Umbilical cord (tissue), 2 donors: Measurements from ENCODE around the gene MPPED1. TPM values are rescaled to one million over a fixed set of nuclear protein-coding genes. Genes with fewer than 3 reads are reported as not detected.

Source experiments
- DNase-seq: peaks from one replicate; pipeline ENCODE4 v3.0.0-alpha.2; 2015; ENCODE audit warnings: low spot score
- total RNA-seq: library from RNA; depleted of rRNA; stranded (reverse); fragments of >200 nt; gene quantifications from one replicate; pipeline ENCODE4 v1.2.3, GENCODE V29; 2014; ENCODE audit warnings: low replicate concordance; ENCODE audit not compliant: insufficient read depth

MPPED1 gene
- total RNA-seq, 1 donor from 2014 or later: 1.9 TPM

DNA sequence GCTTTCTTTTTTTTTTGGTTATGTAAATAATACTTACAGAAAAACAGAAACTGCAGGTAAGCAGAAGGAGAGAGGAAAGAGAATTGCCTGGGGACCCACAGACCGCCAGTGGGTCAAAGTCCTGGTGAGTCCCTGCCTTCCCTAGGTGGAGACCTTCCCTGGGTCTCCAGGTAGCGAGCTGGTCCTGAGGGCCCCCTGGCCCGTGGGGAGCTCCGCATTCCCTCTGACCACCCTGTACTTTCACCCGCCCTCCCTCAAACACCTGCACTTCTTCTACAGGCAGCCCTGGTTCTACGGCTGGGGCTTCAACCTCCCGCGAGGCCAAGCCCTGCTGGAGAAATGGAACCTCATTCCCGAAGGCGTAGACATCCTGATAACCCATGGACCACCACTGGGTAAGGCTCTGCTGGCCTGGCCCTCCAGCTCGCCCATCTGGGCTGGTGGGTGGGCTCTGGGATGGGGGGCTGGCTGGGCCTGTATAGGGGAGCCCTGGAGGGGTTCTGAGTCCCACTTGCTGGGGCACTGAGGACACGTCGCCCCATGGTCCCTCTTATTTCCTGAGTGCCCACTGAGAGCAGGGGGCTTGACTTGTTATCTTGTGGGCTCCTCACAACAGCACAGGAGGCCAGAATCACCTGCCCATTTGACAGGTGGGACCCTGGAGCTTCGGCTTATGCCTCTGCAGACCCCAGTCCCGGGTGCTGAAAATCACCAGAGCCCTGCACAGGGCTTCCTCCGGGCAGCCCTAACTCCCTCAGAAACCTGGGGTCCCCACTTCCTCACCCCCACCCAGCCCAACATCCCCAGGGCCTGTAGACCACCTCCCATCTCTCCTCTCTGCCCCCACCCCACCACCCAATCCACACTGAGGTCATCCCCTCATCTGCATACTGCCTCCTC lies 86.4 kb downstream of the MPPED1 start:
- DNase-seq: no peak

GRCh38 chr22:43498856-43499253 lies 87.0 kb downstream of the MPPED1 start:
- no peak for DNase-seq

DNA sequence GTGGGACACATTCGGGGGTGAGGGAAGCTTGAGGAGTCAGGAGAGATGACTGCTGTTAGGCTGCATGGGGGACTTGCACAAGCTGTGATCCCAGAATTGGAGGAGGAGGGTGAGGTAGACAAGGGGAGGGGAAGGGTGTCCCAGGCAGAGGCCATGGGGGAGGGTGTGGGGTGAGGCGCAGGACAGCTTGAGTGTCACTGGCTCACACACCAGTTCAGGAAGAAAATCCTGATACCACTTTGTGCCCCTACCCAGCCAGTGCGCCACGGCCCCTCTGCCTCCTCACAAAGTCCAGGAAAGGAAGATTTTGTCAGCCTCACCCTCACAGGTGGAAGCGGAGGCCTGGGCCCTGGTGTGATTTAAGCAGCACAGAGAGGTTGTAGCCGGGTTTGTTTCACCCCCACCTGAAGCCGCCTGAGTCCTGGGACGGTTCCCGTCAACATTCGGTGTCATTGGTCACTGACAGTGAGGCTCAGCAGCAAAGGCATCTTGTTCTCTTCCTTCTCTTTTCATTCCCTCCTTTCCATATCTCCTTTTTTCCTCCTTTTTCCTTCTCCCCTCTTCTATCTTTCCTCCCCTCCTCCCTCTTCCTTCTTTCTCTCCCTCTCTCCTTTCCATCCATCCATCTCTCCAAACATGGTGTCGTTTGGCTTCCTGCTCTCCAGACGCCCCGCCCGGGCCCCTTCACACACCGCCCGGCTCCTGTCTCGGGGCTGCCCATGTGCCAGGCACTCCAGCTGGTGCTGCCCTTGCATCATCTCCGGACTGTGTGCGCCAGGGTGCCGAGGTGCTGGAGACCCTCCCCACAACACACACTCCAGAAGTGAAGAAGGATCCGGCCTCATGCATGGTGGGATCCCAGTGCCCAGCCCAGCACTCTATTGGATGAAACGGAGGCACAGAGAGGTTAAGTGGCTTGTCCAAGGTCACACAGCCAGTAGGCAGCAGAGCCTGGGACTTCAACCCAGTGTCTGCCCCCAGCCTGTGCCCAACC lies 89.3 kb downstream of the MPPED1 start:
- DNase-seq: no peak

DNA sequence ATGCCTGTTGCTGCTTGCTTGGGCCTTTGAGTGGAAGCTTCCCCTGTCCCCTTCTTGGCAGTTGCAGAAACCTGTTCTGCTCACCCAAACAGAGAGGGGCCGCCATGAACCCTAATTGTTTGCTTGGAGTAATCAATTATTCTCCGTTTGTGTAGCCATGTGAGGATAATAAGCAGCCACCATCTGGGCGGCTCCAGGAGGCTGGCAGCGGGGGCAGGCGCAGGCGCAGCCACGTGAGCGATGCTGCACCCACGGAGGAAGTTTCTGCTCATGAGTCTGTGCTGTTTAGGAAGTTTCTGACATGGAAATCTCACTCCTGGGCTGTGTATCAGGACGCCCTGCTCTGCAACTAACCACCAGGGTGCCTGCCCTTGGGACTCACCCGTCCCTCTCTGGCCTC lies 90.1 kb downstream of the MPPED1 start:
- DNase-seq: no peak

DNA sequence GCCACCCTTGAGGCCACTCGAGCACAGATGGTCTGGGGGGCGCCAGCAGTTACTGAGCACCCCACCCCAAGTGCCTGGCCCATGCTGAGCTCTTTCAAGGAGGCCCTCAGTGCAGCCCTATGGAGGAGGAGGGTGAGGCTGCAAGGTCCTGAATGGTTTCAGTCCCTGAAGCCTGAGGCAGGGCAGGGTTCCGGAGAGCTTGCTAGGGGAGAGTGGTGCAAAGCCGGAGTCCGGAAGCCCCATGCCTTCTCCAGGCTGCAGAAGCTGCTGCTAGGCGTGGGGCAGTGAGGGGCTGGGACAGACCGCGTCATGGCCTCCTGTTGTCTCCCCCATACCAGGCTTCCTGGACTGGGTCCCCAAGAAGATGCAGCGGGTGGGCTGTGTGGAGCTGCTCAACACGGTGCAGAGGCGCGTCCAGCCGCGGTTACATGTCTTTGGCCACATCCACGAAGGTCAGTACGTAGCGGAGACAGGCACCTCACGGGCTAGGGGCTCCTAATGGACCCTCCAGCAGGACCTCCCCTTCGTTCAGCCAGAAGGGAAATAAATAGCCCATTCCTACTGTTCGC lies 90.6 kb downstream of the MPPED1 start:
- no peak for DNase-seq

DNA sequence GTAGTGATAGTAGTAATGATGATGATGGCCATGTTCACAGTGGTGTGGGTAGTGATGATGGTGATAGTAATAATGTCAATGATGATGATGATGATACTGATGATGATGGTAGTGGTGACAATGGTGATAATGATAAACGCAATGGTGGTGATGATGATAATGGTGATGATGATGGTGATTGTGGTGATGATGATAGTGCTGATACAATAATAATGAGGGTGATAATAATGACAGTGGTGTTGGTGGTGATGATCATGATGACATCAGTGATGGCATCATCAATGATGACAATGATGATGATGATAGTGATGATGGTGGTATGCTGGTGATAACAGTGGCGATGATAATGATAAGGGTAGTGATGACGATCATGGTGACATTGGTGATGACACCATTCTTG lies 92.3 kb downstream of the MPPED1 start:
- DNase-seq: no peak

DNA sequence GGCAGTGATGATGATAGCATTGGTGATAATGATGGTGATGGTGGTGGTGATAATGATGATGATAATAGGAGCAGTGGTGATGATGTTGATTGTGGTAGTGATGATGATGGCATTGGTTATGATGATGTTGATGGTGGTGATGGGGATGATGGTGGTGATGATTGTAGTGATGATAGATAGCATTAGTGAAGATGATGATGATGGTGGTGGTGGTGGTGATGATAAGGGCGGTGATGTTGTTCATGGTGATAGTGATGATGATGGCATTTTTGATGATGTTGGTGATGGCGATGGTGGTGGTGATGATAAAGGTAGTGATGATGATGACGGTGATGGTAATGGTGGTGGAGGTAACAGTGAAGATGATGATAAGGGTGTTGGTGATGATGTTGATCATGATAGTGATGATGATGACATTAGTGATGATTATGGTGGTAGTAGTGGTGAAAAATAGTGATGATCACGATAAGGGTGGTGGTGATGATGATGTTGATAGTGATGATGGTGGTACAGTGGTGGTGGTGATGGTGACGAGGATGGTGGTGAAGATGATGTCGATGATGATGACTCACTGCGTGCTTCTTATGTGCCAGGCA lies 93.0 kb downstream of the MPPED1 start:
- no peak for DNase-seq

- no peak for DNase-seq
Observed at GRCh38 chr22:43505423-43505822, 93.6 kb downstream of the MPPED1 start.

- DNase-seq: no peak
Observed at GRCh38 chr22:43505896-43506295, 94.1 kb downstream of the MPPED1 start.

DNA sequence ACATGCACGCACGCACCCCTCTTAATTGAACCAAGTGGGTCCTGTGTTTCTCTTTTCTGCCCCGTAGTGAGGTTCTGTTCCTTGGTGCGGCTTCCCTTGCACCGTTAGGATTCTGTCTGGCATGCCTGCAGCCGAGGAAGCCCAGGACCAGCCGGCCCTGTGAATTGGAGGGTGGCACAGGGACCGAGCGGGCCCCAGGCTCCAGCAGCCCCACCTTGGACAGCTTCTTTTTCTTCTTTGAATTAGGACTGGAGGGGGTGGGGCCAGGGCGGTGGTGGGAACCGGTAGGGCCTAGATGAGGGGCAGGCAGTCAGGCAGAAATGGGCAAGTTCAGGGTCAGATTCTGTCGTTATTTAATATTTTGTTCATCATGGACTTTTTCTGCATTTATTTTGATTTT lies 94.7 kb downstream of the MPPED1 start:
- DNase-seq: no peak

- DNase-seq: no peak
Observed at GRCh38 chr22:43507235-43507634, 95.4 kb downstream of the MPPED1 start.

DNA sequence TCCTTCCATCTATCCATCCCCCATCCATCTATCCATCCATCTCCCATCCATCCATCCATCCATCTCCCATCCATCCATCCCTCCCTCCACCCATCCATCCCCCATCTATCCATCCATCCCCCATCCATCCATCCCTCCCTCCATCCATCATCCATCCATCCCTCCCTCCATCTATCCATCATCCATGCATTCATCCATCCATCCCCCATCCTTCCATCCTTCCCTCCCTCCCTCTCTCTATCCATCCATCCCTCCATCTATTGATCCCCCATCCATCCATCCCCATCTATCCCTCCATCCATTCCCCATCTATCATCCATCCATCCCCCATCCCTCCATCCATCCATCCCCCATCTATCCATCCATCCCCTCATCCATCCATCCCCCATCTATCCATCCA lies 96.7 kb downstream of the MPPED1 start:
- no peak for DNase-seq

DNA sequence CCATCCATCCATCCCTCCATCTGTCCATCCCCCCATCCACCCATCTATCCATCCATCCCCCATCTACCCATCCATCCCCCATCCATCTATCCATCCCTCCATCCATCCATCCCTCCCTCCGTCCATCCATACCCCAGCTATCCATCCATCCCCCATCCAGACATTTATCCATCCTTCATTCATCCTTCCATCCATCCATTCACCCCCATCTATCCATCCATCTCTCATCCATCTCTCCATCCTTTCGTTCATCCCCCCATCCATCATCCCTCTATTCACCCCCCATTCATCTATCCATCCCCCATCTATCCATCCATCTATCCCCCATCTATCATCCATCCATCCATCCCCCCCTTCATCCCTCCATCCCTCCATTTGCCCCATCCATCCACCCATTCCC lies 97.5 kb downstream of the MPPED1 start:
- no peak for DNase-seq

GRCh38 chr22:43510281-43511070 lies 98.7 kb downstream of the MPPED1 start:
- no peak for DNase-seq

DNA sequence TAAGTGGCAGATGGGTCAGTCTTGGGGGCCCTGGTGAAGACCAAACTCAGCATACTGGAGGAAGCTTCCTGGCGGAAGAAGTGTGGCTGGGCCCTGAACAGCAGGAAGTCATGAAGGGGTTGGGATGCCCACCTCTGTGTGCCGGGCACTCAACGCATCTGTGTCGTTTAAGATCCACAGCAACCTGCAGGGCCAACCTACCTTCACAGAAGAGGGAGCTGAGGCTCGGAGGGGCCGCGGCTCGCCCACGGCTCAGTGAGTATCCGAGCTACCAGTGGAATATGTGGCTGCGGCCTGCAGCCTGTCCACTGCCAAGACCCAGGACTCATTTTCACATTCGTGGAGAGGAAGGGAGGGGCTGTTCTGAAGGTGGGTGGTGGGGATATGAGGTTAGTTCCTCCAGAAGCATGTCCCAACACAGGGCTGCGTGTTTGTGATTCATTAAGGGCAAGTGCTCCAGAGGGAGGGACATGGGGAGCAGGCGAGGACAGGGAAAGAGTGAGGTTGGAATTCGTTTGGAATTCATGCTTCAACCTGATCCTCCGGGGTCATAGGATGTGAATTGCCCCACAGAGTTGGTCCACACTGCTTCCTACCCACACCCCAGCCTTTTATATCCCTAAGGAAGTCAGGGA lies 99.6 kb downstream of the MPPED1 start:
- no peak for DNase-seq

GRCh38 chr22:43512279-43512678 lies 100.5 kb downstream of the MPPED1 start:
- no peak for DNase-seq

- no peak for DNase-seq
Observed at GRCh38 chr22:43514476-43515157, 102.8 kb downstream of the MPPED1 start.

- no peak for DNase-seq
Observed at GRCh38 chr22:43515411-43515810, 103.6 kb downstream of the MPPED1 start.

- DNase-seq: no peak
Observed at GRCh38 chr22:43515902-43516301, 104.1 kb downstream of the MPPED1 start.

- no peak for DNase-seq
Observed at GRCh38 chr22:43516386-43516785, 104.6 kb downstream of the MPPED1 start.
